Activated CD4-positive, alpha-beta T cell treated with anti-CD3 and anti-CD28 coated beads for 36 hours (primary cell): ENCODE results near the gene LKAAEAR1. TPM values are rescaled to one million over a fixed set of nuclear protein-coding genes. Genes with fewer than 3 reads are reported as not detected.
A peak's percentile ranks its signal among the peaks of the same experiment; 100 is the strongest.

Experiments used
- ATAC-seq: fragments of 200-7000 bp; cut with Tn5 transposase; one replicate; pipeline ENCODE4 v1.10.0; 2021; ENCODE audit warnings: mild to moderate bottlenecking, moderate library complexity
- CTCF ChIA-PET: fragments of 350-600 bp; sonication (Branson Sonifier 250); formaldehyde crosslinking; loops from one replicate; lab custom pipeline; 2021; ENCODE audit warnings: antibody characterized with exemption; lab: Charles Lee
- POLR2A ChIA-PET: fragments of 350-600 bp; sonication (Branson Sonifier 250); formaldehyde crosslinking; loops from one replicate; lab custom pipeline; 2021; ENCODE audit warnings: antibody characterized with exemption, inconsistent platforms; lab: Charles Lee
- DNase-seq: peaks from one replicate; pipeline ENCODE4 v3.0.0-alpha.2; 2020
- H3K27ac Mint-ChIP-seq: one replicate; pipeline ENCODE4 v1.8.0; 2021; ENCODE audit warnings: mixed read lengths
- H3K27me3 Mint-ChIP-seq: one replicate; pipeline ENCODE4 v1.8.0; 2021; ENCODE audit warnings: mixed read lengths
- H3K36me3 Mint-ChIP-seq: one replicate; pipeline ENCODE4 v1.8.0; 2021; ENCODE audit warnings: low read depth, mixed read lengths
- H3K4me1 Mint-ChIP-seq: one replicate; pipeline ENCODE4 v1.8.0; 2021; ENCODE audit warnings: mixed read lengths
- H3K4me3 Mint-ChIP-seq: one replicate; pipeline ENCODE4 v1.8.0; 2021; ENCODE audit warnings: mild to moderate bottlenecking, moderate library complexity, mixed read lengths
- H3K9me3 Mint-ChIP-seq: one replicate; pipeline ENCODE4 v1.8.0; 2021; ENCODE audit warnings: low read depth, mixed read lengths
- intact Hi-C, 2 experiments: fragments of 100-400 bp; cut with DNase I in 1 of 2; cut with micrococcal nuclease in 1 of 2; formaldehyde crosslinking; loops; one replicate each; pipeline versions ENCODE4 v1.14.2 to v1.15.1; 2022 to 2024; cut with DNase I, micrococcal nuclease
- total RNA-seq, 2 experiments: library from RNA; stranded (reverse); gene quantifications; one replicate each; pipeline ENCODE4 v1.2.3, GENCODE V29; 2021

The LKAAEAR1 gene
- total RNA-seq, 2 experiments from 2014 or later = 0.30 to 0.46 TPM

DNA sequence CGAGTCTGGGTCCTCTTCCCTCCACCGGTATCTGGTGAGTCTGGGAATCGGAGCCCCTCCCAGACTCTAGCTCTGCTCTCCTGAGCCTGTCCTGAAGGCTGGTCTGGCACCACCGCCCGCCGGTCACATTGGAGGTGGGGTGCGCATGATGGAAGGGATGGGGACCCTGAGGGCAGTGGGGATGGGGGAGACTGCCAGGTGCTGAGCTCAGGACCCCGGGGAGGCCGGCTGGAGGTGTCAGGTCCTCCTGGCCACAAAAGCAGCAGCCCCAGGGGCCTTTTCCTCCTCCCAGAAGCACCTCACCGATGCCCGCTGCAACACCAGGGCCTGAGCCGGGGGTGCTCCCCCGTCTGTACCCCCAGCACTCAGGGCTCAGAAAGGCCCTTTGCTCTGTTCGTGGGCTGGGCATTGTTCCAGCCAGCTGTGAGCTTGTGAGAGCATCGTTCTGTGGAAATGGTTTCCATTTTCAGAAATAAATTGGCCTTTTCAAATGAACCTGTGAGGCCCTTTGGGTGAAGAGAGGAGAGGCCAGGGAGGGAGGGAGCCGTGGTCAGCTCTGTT lies 25.7 kb upstream of the LKAAEAR1 start:
- H3K9me3 Mint-ChIP-seq = no peaks in the 10 kb centered on the region

DNA sequence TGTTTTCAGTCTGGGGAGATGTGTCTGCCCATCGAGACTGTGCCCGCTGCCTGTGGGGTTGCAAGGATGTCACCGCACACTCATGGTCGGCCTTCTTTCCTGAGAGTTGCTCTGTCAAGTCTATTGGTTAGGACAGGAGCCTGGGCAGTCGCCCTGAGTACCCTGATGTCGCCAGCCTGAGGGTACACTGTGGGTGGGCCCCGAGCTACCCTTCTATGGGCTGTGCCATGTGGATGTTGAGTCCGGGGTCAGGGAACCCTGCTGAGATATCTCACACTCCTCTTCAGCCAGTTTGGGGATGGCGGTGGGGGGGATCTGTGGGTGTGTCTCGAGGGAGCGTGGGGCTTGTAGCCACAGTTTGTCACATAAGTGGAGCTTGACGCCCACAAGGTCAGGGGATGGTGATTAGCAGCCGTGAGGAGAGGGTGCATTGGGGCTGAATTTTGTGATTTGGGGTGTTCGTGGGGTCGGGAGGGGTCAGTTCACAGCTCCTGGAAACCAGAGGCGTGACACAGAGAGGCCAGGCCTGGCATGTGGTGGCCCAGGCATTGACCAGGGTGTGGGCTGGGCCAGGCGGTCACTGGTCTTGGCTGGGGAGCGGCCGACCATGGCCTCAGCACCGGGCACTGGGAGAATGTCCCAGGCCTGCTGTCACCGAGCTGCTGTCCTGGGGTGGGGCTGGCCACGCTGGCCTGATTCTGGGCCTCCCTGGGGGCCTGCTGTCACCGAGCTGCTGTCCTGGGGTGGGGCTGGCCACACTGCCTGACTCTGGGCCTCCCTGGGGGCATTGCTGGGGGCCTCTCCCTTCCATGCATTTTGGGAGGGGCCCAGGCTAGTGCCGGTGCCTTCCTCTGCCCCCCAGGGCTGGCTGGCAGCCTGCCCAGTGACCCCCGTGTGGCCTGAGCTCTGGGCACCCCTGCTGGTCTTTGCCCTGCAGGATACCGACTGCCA lies 24.8 kb upstream of the LKAAEAR1 start:
- CTCF ChIA-PET = interaction anchor here (0.7 to 4.2 kb wide), 2 partner anchors 11 to 63 kb away, joined by 3 to 15 read pairs; no protein-coding TSS in a partner anchor
- no peaks in the 10 kb centered on the region for H3K36me3 Mint-ChIP-seq
- POLR2A ChIA-PET = interaction anchor here (0.5 kb wide), 1 partner anchor 411 kb away, joined by 3 read pairs; no protein-coding TSS in a partner anchor
- DNase-seq (no peak), ATAC-seq (no peak)
- no peaks in the 10 kb centered on the region for H3K27me3 Mint-ChIP-seq
- no peaks in the 10 kb centered on the region for H3K9me3 Mint-ChIP-seq
- peaks cover 2% of the 10 kb centered on the region for H3K4me1 Mint-ChIP-seq
- intact Hi-C loops = no loop called here
- no peak overlapping the region for H3K27ac Mint-ChIP-seq
- H3K4me3 Mint-ChIP-seq = no peak overlapping the region

More for the DNA sequence above, 25.7 kb upstream of the LKAAEAR1 start:
- H3K36me3 Mint-ChIP-seq = no peaks in the 10 kb centered on the region
- POLR2A ChIA-PET = no interaction called here
- no peak overlapping the region for H3K4me3 Mint-ChIP-seq
- ATAC-seq (no peak), DNase-seq (no peak)
- intact Hi-C loops = no loop called here
- no peaks in the 10 kb centered on the region for H3K27me3 Mint-ChIP-seq
- CTCF ChIA-PET = interaction anchor here (4.2 kb wide), 1 partner anchor 11 kb away, joined by 15 read pairs; no protein-coding TSS in a partner anchor
- peaks cover 2% of the 10 kb centered on the region for H3K4me1 Mint-ChIP-seq
- H3K27ac Mint-ChIP-seq = no peak overlapping the region

DNA sequence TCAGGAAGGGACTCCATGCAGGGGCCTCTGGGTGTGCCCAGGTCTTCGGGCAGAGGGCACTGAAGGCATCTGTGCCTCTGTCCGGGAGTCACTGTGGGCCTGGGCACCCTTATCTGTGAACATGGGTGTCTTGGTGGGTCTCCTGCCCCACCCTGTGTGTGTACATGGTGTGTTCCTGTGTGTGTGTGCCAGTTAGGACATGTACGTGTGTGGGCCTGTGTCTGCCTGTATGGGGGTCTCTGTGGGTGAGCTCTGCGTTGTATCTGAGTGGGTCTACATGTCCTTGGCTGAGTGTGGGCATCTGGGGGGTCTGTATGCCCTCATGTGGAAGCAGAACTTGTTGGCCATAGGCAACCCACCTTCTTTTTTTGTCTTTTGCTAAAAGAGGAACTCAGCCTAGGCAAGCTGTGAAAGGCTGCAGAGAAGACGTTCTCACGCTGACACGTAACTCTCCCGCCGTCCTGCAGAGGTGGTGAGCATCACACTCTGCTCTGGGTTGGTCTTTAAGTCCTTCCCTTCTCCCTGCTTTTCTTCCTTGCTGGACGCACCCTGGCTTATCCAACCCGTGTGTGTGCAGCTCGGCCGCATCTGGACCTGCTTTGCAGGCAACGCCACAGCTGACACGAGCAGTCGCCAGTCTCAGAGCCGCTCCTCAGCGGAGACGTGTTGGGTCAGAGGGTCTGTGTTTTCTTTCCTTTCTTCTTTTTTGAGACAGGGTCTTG lies 23.7 kb upstream of the LKAAEAR1 start:
- Mint-ChIP-seq H3K27me3 (peaks cover 2% of the 10 kb centered on the region), H3K9me3 (no peaks in the 10 kb centered on the region), H3K36me3 (no peaks in the 10 kb centered on the region), H3K4me1 (peaks cover 2% of the 10 kb centered on the region), H3K27ac (no peak overlapping the region), H3K4me3 (no peak overlapping the region)
- ChIA-PET CTCF (interaction anchor here (1.1 to 4.2 kb wide), 2 partner anchors 13 to 68 kb away, joined by 3 to 15 read pairs; no protein-coding TSS in a partner anchor), POLR2A (no interaction called here)
- DNase-seq (no peak), ATAC-seq (no peak)
- intact Hi-C loops = no loop called here

DNA sequence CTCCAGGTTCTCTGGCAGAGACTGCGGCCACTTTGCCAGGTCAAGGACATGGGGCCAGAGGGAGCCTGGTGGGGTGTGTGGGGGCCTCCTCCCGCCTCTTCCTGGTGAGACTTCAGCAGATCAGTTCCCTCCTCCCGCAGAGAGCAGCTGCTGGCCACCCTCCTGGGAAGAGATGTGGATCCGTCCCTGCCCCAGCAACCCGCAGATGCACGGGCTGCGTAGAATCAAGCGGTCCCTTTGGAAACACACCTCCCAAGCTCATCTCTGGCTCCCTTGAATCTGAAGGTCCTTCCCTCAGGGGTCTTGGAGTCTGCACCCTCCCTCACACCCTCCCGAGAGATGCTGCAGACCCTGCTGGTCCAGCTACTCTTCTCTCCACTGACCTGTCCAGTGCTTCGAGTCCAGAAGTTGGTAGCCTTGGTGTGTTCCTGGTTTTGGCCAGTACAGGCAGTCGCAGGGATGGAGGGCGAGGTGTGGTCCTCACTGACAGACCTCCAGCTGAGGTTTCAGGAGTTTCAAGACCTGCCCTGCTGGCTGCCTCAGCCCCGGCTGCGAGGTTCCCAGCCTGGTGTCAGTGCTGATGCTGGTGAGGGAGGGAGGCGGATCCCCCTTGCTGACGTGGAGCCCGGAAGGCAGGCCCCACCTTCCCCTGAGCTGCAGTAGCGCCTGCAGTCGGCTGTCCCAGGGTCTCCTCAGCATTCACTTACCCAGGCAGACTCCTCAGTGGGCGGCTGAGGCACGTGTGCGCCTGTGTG lies 23.0 kb upstream of the LKAAEAR1 start, which contains the start of gene NPBWR2:
Gene NPBWR2 (minus strand): TSS at position 585 of the 755 bp plus-strand sequence. CDS start 734 bp downstream, outside the sequence.
- ATAC-seq = peak; percentile 66
- Mint-ChIP-seq H3K9me3 (no peaks in the 10 kb centered on the region), H3K4me1 (peaks cover 4% of the 10 kb centered on the region), H3K4me3 (no peak within 1 kb of the TSS), H3K27ac (no peak within 1 kb of the TSS), H3K36me3 (no peaks in the 10 kb centered on the region), H3K27me3 (peaks cover 5% of the 10 kb centered on the region)
- ChIA-PET CTCF (interaction anchor here (1.0 to 4.2 kb wide), 3 partner anchors 13 to 67 kb away, joined by 3 to 15 read pairs (median 3); no protein-coding TSS in a partner anchor), POLR2A (no interaction called here)
- DNase-seq = peak; percentile 56
- intact Hi-C loops = no loop called here

DNA sequence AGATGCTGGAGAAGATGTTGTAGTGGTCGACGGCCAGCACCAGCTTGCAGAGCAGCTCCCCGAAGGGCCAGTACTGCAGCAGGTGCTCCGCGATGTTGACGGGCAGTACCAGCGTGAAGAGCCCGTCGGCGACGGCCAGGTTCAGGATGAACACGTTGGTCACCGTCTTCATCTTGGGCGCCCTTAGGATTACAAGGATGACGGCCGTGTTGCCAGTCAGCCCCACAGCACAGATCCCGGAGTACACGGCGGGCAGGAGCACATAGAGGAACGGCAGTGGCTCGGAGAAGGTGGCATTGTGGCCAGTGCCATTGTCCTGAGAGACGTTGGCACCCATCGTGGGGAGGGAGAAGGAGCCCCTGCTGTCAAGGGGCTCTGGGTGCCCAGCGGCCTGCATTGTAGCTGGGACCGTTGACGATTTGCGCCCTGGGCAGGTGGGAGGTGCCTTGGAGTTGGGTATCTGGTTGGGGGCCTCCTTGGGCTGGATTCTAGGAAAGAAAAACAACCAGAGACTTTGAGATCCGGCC lies 22.3 kb upstream of the LKAAEAR1 start:
- no peak for ATAC-seq
- intact Hi-C loops = no loop called here
- Mint-ChIP-seq H3K9me3 (no peaks in the 10 kb centered on the region), H3K4me1 (peaks cover 5% of the 10 kb centered on the region), H3K36me3 (no peaks in the 10 kb centered on the region), H3K27ac (no peak overlapping the region), H3K4me3 (no peak overlapping the region), H3K27me3 (peaks cover 6% of the 10 kb centered on the region)
- POLR2A ChIA-PET = no interaction called here
- CTCF ChIA-PET = interaction anchor here (1.0 to 4.2 kb wide), 2 partner anchors 14 to 15 kb away, joined by 3 to 15 read pairs; no protein-coding TSS in a partner anchor
- no peak for DNase-seq

DNA sequence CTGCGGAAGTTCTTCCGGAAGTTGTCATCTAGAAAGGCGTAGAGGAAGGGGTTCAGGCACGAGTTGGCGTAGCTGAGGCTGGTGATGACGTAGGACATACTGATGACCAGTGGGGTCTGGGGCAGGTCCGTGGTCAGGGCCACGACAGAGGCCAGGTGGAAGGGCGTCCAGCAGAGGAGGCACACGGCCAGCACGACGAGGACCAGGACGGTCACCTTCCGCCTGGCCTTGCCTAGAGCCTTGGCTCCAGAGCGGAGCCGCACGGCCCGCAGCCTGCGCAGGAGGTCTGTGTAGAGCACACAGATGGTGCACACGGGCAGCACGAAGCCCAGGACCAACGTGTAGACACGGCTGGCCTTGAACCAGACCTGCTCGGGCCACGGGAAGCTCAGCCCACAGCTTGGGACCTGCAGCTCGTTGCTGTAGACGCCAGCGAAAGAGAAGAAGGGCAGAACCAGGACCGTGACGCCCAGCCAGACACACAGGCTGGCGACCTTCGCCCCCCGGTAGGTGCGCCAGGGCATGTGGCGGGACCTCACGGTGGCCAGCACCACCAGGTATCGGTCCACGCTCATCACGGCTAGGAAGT lies 21.7 kb upstream of the LKAAEAR1 start:
- Mint-ChIP-seq H3K27me3 (peaks cover 12% of the 10 kb centered on the region), H3K4me3 (no peak overlapping the region), H3K27ac (no peak overlapping the region), H3K4me1 (peaks cover 11% of the 10 kb centered on the region), H3K9me3 (no peaks in the 10 kb centered on the region), H3K36me3 (no peaks in the 10 kb centered on the region)
- POLR2A ChIA-PET = no interaction called here
- no peak for ATAC-seq
- CTCF ChIA-PET = interaction anchor here (0.5 to 4.2 kb wide), 3 partner anchors 14 to 106 kb away, joined by 3 to 15 read pairs (median 4); no protein-coding TSS in a partner anchor
- DNase-seq = no peak
- intact Hi-C loops = no loop called here

DNA sequence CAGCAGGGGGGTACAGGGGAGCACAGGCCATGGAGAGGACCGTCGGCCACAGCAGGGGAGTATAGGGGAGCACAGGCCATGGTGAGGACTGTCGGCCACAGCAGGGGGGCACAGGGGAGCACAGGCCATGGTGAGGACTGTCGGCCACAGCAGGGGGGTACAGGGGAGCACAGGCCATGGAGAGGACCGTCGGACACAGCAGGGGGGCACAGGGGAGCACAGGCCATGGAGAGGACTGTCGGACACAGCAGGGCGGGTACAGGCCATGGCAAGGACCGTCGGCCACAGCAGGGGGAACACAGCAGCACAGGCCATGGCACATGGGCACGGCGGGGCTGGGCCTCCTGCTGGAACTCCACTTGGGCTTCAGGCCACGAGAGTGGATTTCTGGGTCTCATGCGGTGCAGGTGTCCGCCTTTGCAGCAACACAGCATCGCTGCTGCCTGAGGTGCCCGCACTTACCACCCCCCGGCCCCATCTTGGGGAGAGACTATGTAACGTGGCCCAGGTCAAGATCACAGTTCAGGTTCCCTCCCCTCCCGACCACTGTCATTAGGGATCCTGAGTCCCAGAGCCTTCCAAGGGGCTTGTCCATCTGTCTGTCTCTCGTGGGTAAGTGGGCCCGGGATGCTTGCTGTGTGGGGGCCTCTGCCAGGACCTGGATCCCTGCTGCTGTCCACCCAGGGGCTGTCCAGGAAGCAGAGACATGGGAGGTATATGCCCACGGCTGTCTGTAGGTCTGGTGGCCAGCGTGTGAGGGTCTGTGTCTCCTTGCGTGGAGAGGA lies 20.7 kb upstream of the LKAAEAR1 start:
- DNase-seq (no peak), ATAC-seq (no peak)
- no peak overlapping the region for H3K4me3 Mint-ChIP-seq
- H3K36me3 Mint-ChIP-seq = no peaks in the 10 kb centered on the region
- intact Hi-C loops = loop anchor here in 1 of 2 experiments (5.0 kb wide), 1 partner anchor 152 kb away; the partner anchor contains the start of gene PCMTD2
- peaks cover 13% of the 10 kb centered on the region for H3K27me3 Mint-ChIP-seq
- H3K4me1 Mint-ChIP-seq = peaks cover 22% of the 10 kb centered on the region
- H3K27ac Mint-ChIP-seq = no peak overlapping the region
- ChIA-PET CTCF (no interaction called here), POLR2A (no interaction called here)
- no peaks in the 10 kb centered on the region for H3K9me3 Mint-ChIP-seq

DNA sequence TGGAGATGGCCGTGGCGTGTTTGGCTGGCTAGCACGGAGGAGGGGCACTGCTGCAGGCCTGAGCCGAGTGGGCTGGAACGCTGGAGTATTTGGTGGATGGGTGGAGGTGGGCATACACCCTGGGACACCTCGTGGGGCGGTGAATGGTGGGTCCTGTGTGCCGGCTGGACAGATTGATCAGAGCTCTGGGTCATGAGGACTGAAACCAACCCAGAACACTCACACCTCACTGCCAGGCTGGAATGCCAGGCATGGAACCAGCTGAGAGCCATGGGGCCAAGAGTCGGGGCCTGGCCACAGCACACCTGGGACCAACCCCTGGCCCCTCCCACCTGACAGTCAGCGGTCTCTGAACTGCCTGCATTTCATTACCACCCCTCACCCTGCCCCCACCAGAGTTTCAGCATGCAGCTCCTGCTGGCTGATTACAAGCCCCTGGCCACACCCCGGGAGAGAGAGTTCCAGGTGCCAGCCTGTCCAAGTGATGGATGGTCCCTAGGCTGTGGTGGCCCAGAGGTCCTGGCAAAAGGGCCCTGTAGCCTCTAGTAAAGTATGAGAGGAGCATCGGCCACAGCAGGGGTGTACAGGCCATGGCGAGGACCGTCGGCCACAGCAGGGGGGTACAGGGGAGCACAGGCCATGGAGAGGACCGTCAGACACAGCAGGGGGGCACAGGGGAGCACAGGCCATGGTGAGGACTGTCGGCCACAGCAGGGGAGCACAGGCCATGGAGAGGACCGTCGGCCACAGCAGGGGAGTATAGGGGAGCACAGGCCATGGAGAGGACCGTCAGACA lies 19.9 kb upstream of the LKAAEAR1 start:
- intact Hi-C loops = loop anchor here in 1 of 2 experiments (5.0 kb wide), 1 partner anchor 153 kb away; the partner anchor contains the start of gene PCMTD2
- Mint-ChIP-seq H3K9me3 (no peaks in the 10 kb centered on the region), H3K27ac (no peak overlapping the region), H3K4me3 (no peak overlapping the region), H3K27me3 (peaks cover 13% of the 10 kb centered on the region), H3K36me3 (no peaks in the 10 kb centered on the region), H3K4me1 (peaks cover 25% of the 10 kb centered on the region)
- ATAC-seq (no peak), DNase-seq (no peak)
- CTCF ChIA-PET = no interaction called here
- POLR2A ChIA-PET = interaction anchor here (0.6 kb wide), 1 partner anchor 18 kb away, joined by 3 read pairs; no protein-coding TSS in a partner anchor
